CD4-positive, alpha-beta T cell treated with Interferon alpha-2 for 1 hour (primary cell): ENCODE measurements around the gene RESP18.

Experiments
- DNase-seq, 2 donors: peaks; one replicate each; pipeline ENCODE4 v3.0.0-alpha.2; 2020 to 2022

RESP18 gene

GRCh38 chr2:219332542-219332941, at the start of gene RESP18:
Gene RESP18, minus strand, starts transcription at chr2:219332744.
- DNase-seq: no peak

- DNase-seq: no peak
These were observed 48.9 kb upstream of the RESP18 start for GRCh38 chr2:219381448-219381847.

- no peak for DNase-seq
These were observed 48.4 kb upstream of the RESP18 start for GRCh38 chr2:219380926-219381325.

- DNase-seq: no peak
These were observed 45.8 kb upstream of the RESP18 start for GRCh38 chr2:219378163-219378851.

- DNase-seq: no peak
These were observed 36.9 kb upstream of the RESP18 start for GRCh38 chr2:219369447-219369861.

- no peak for DNase-seq
These were observed 36.2 kb upstream of the RESP18 start for GRCh38 chr2:219368690-219369191.

- peak in 1 of 2 donors; percentile 15 for DNase-seq
These were observed 30.1 kb upstream of the RESP18 start for GRCh38 chr2:219362524-219363164.

GRCh38 chr2:219362072-219362471, 29.5 kb upstream of the RESP18 start:
- DNase-seq: no peak

GRCh38 chr2:219358170-219359075, 25.9 kb upstream of the RESP18 start:
- DNase-seq: no peak

GRCh38 chr2:219356834-219357233, 24.3 kb upstream of the RESP18 start:
- DNase-seq: peak; percentile 4 to 18

- no peak for DNase-seq
These were observed 22.0 kb upstream of the RESP18 start for GRCh38 chr2:219354582-219354981.

GRCh38 chr2:219353129-219353528, 20.6 kb upstream of the RESP18 start:
- no peak for DNase-seq

GRCh38 chr2:219352448-219353023, 20.0 kb upstream of the RESP18 start:
- DNase-seq: peak; percentile 47 to 62

- DNase-seq: no peak
These were observed 18.2 kb upstream of the RESP18 start for GRCh38 chr2:219350710-219351221.

- DNase-seq: no peak
These were observed 17.7 kb upstream of the RESP18 start for GRCh38 chr2:219350215-219350614.

- no peak for DNase-seq
These were observed 12.3 kb upstream of the RESP18 start for GRCh38 chr2:219344751-219345430.

GRCh38 chr2:219335373-219335786, 2.8 kb upstream of the RESP18 start:
- no peak for DNase-seq

- no peak for DNase-seq
These were observed 1.5 kb upstream of the RESP18 start for GRCh38 chr2:219334076-219334475.

- DNase-seq: peak in 1 of 2 donors; percentile 10
These were observed 857 bp downstream of the RESP18 start for GRCh38 chr2:219331560-219332213.

- no peak for DNase-seq
These were observed 4.8 kb downstream of the RESP18 start for GRCh38 chr2:219327719-219328118.

- DNase-seq: no peak
These were observed 6.8 kb downstream of the RESP18 start for GRCh38 chr2:219325657-219326315.
